GM12878 (cell line): Measurements from ENCODE around the gene MAD2L1BP. TPM values are rescaled to one million over a fixed set of nuclear protein-coding genes. Genes with fewer than 3 reads are reported as not detected.

Experiments used
- ATF7 ChIP-seq: fragments of 450-650 bp; IDR thresholded peaks from 2 replicates; pipeline ENCODE4 v1.6.1; 2016; ENCODE audit warnings: low read depth, mild to moderate bottlenecking
- BACH1 ChIP-seq: fragments of 450-650 bp; IDR thresholded peaks from 2 replicates; pipeline ENCODE4 v1.6.1; 2017; ENCODE audit warnings: mild to moderate bottlenecking, borderline replicate concordance
- CBX5 ChIP-seq: sonication (generic); IDR thresholded peaks from 2 replicates; pipeline ENCODE4 v1.6.1; 2016; ENCODE audit warnings: low read depth, moderate library complexity, mild to moderate bottlenecking, inconsistent platforms
- HCFC1 ChIP-seq: fragments of 150-350 bp; IDR thresholded peaks from 2 replicates; pipeline ENCODE4 v1.6.1; 2014; ENCODE audit warnings: low read length
- IRF4 ChIP-seq: IDR thresholded peaks from 2 replicates; pipeline ENCODE4 v1.6.1; 2011; ENCODE audit warnings: low read depth, low read length
- MTA2 ChIP-seq: fragments of 450-650 bp; IDR thresholded peaks from 2 replicates; pipeline ENCODE4 v1.6.1; 2016; ENCODE audit warnings: low read depth, mild to moderate bottlenecking, moderate library complexity
- MTA3 ChIP-seq: IDR thresholded peaks from 2 replicates; pipeline ENCODE4 v1.6.1; 2012; ENCODE audit warnings: low read length, inconsistent platforms, borderline replicate concordance
- MXI1 ChIP-seq: fragments of 150-350 bp; IDR thresholded peaks from 2 replicates; pipeline ENCODE4 v1.6.1; 2011; ENCODE audit warnings: low read depth, mild to moderate bottlenecking, inconsistent platforms, low read length, improper control_type of control experiment
- NBN ChIP-seq: fragments of 450-650 bp; IDR thresholded peaks from 2 replicates; pipeline ENCODE4 v1.6.1; 2016
- NR2C1 ChIP-seq: fragments of 450-650 bp; IDR thresholded peaks from 2 replicates; pipeline ENCODE4 v1.6.1; 2017; ENCODE audit warnings: antibody characterized with exemption, mild to moderate bottlenecking, moderate library complexity
- NR2F1 ChIP-seq: fragments of 450-650 bp; conservative IDR thresholded peaks from 2 replicates; pipeline ENCODE4 v1.6.1; 2017; ENCODE audit warnings: mild to moderate bottlenecking
- PAX5 ChIP-seq: IDR thresholded peaks from 2 replicates; pipeline ENCODE4 v1.6.1; 2011; ENCODE audit warnings: low read depth, low read length, borderline replicate concordance
- POU2F2 ChIP-seq: IDR thresholded peaks from 3 replicates; pipeline ENCODE4 v1.6.1; 2011; ENCODE audit warnings: low read depth, mild to moderate bottlenecking, low read length, borderline replicate concordance
- RELA ChIP-seq: fragments of 450-650 bp; IDR thresholded peaks from 2 replicates; pipeline ENCODE4 v1.8.0; 2014; ENCODE audit warnings: borderline replicate concordance; ENCODE audit not compliant: partially characterized antibody
- SIX5 ChIP-seq: IDR thresholded peaks from 2 replicates; pipeline ENCODE4 v1.6.1; 2011; ENCODE audit warnings: mild to moderate bottlenecking, low read depth, low read length, moderate library complexity; ENCODE audit not compliant: severe bottlenecking
- SMAD5 ChIP-seq: IDR thresholded peaks from 2 replicates; pipeline ENCODE4 v1.6.1; 2016; ENCODE audit warnings: antibody characterized with exemption, low read depth
- SMC3 ChIP-seq: IDR thresholded peaks from 2 replicates; pipeline ENCODE4 v1.6.1; 2011; ENCODE audit warnings: low read length, improper control_type of control experiment, borderline replicate concordance
- SP1 ChIP-seq: IDR thresholded peaks from one replicate; pipeline ENCODE4 v1.6.1; 2011; ENCODE audit warnings: low read depth, low read length
- SRF ChIP-seq, 2 experiments: IDR thresholded peaks; 2 replicates each; pipeline ENCODE4 v1.6.1; 2011; ENCODE audit warnings: low read depth in 2 of 2, low read length in 2 of 2, mild to moderate bottlenecking in 1 of 2, moderate library complexity in 1 of 2
- TCF7 ChIP-seq: IDR thresholded peaks from 2 replicates; pipeline ENCODE4 v1.6.1; 2014; ENCODE audit warnings: antibody characterized with exemption, borderline replicate concordance
- polyA plus RNA-seq, 11 experiments: library from polyadenylated mRNA; depleted of rRNA in 4 of 11; unstranded in 6 of 11; stranded (reverse) in 5 of 11; fragments of >200 nt; fragmentation: Nextera tagmentation in 4 of 11; fragmentation: Illumina TruSeq in 1 of 11; extraction: Ambion mirVana in 4 of 11; extraction: Trizol in 1 of 11; gene quantifications; 1 replicate in 1 of 11; 2 replicates in 10 of 11; pipeline versions ENCODE4 v1.2.1 to v1.2.3, GENCODE V29; 2011 to 2016; ENCODE audit warnings: inconsistent platforms in 2 of 11, missing spikeins in 2 of 11, low read depth in 1 of 11
- total RNA-seq, 4 experiments: library from RNA; depleted of rRNA in 3 of 4; stranded (reverse); fragments of >200 nt in 3 of 4; fragmentation: Illumina TruSeq in 1 of 4; extraction: Trizol in 1 of 4; gene quantifications; 2 replicates each; pipeline versions ENCODE4 v1.2.1 to v1.2.3, GENCODE V29; 2013 to 2021
- TF ChIP-seq, protein P1 (sequence below): IDR thresholded peaks from 2 replicates; pipeline ENCODE4 v1.6.1; 2011; ENCODE audit warnings: low read depth, mild to moderate bottlenecking, low read length, moderate library complexity, borderline replicate concordance; ENCODE audit errors: extremely low read depth
- TF ChIP-seq, protein P2 (sequence below): fragments of 450-650 bp; IDR thresholded peaks from 2 replicates; pipeline ENCODE4 v1.6.1; 2014; ENCODE audit warnings: mild to moderate bottlenecking
- TF ChIP-seq, protein P3 (sequence below): fragments of 450-650 bp; IDR thresholded peaks from 2 replicates; pipeline ENCODE4 v1.6.1; 2018; ENCODE audit warnings: mild to moderate bottlenecking, low read depth, moderate library complexity; ENCODE audit not compliant: partially characterized antibody
- TF ChIP-seq, protein P4 (sequence below): fragments of 450-650 bp; IDR thresholded peaks from 2 replicates; pipeline ENCODE4 v1.6.1; 2016; ENCODE audit warnings: mild to moderate bottlenecking
- TF ChIP-seq, protein P5 (sequence below): IDR thresholded peaks from 2 replicates; pipeline ENCODE4 v1.6.1; 2012; ENCODE audit warnings: low read depth, low read length, improper control_type of control experiment

Gene MAD2L1BP
- total and polyA plus RNA-seq, 10 of the 15 experiments (the other 5 are each of a cell fraction or from before 2014, with no cell fraction given) = 39.2 to 155 (median 60.3) TPM

DNA sequence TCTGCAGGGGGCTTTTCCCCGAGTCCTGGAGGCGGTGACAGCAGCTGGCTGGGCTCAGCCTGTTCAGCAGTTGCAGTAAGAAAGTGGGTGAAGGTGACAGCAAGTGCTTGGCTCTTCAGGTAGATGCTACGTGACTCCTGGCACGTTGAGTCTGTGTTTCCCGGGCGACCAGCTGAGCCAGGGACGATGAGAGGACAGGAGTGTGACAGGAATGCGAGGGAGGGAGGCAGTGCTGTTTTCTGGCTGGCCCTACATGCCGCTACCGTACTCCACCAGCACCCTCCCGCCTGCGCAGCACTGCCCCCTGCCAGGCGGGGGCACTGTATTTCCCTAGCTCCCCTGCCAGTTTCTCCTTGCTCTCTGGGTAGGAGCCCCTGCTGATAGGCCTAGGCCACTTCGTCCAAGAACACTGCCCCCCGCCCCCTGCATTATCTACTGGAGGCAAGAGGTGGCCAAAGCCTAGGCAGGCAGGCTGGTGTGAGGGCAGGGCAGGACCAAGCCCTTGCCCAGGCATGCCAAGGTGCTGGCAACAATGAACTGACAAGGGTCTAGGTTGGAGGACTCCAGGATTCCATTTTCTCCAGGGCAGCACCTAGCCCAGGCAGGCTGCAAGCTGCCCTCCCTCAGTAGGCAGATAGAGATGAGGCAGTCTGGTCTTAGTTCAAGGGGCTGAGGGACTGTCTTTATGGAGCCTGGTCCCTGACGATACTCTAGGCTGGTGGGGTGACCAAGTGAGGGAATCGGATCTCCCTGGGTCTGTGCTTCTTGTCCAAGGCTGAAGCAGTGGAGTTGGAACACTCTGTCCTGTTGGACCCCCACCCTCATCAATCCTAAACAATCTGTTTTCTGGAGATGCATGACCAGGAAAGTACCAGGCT is 32.8 kb downstream of the MAD2L1BP start (continued):
- TF ChIP-seq, protein P1, sequence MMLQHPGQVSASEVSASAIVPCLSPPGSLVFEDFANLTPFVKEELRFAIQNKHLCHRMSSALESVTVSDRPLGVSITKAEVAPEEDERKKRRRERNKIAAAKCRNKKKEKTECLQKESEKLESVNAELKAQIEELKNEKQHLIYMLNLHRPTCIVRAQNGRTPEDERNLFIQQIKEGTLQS = no peak
- no peak for TF ChIP-seq ATF7
- TF ChIP-seq MTA3 = 0 out of 2 replicates have a peak, but pooled peaks have one; percentile 45
- TF ChIP-seq NBN = no peak; the same call in 1 of the 2 replicates
- TF ChIP-seq PAX5 = no peak; the same call in 1 of the 2 replicates
- TF ChIP-seq MXI1 = no peak
- TF ChIP-seq, protein P2, sequence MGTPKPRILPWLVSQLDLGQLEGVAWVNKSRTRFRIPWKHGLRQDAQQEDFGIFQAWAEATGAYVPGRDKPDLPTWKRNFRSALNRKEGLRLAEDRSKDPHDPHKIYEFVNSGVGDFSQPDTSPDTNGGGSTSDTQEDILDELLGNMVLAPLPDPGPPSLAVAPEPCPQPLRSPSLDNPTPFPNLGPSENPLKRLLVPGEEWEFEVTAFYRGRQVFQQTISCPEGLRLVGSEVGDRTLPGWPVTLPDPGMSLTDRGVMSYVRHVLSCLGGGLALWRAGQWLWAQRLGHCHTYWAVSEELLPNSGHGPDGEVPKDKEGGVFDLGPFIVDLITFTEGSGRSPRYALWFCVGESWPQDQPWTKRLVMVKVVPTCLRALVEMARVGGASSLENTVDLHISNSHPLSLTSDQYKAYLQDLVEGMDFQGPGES = no peak
- TF ChIP-seq CBX5 = no peak
- TF ChIP-seq, protein P3, sequence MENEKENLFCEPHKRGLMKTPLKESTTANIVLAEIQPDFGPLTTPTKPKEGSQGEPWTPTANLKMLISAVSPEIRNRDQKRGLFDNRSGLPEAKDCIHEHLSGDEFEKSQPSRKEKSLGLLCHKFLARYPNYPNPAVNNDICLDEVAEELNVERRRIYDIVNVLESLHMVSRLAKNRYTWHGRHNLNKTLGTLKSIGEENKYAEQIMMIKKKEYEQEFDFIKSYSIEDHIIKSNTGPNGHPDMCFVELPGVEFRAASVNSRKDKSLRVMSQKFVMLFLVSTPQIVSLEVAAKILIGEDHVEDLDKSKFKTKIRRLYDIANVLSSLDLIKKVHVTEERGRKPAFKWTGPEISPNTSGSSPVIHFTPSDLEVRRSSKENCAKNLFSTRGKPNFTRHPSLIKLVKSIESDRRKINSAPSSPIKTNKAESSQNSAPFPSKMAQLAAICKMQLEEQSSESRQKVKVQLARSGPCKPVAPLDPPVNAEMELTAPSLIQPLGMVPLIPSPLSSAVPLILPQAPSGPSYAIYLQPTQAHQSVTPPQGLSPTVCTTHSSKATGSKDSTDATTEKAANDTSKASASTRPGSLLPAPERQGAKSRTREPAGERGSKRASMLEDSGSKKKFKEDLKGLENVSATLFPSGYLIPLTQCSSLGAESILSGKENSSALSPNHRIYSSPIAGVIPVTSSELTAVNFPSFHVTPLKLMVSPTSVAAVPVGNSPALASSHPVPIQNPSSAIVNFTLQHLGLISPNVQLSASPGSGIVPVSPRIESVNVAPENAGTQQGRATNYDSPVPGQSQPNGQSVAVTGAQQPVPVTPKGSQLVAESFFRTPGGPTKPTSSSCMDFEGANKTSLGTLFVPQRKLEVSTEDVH = no peak
- no peak for TF ChIP-seq RELA
- 0 out of 2 replicates have a peak, but pooled peaks have one; percentile 16 for TF ChIP-seq SMAD5
- no peak for TF ChIP-seq TCF7
- TF ChIP-seq SIX5 = no peak
- TF ChIP-seq MTA2 = no peak
- no peak for TF ChIP-seq IRF4
- TF ChIP-seq, protein P4, sequence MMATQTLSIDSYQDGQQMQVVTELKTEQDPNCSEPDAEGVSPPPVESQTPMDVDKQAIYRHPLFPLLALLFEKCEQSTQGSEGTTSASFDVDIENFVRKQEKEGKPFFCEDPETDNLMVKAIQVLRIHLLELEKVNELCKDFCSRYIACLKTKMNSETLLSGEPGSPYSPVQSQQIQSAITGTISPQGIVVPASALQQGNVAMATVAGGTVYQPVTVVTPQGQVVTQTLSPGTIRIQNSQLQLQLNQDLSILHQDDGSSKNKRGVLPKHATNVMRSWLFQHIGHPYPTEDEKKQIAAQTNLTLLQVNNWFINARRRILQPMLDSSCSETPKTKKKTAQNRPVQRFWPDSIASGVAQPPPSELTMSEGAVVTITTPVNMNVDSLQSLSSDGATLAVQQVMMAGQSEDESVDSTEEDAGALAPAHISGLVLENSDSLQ = no peak
- no peak for TF ChIP-seq SP1
- TF ChIP-seq SRF (IDR thresholded peaks at IDR 0.05; ENCODE audit: low read depth in 2 of 2, low read length in 2 of 2) = no peak
- 0 out of 3 replicates have a peak, but pooled peaks have one; percentile 13 for TF ChIP-seq POU2F2
- TF ChIP-seq BACH1 = no peak
- TF ChIP-seq HCFC1 = no peak
- no peak for TF ChIP-seq NR2C1
- TF ChIP-seq SMC3 = peak; percentile 39; the same call in 1 of the 2 replicates
- TF ChIP-seq, protein P5, sequence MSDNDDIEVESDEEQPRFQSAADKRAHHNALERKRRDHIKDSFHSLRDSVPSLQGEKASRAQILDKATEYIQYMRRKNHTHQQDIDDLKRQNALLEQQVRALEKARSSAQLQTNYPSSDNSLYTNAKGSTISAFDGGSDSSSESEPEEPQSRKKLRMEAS = no peak; the same call in 1 of the 2 replicates
- TF ChIP-seq NR2F1 = no peak
